IgD-negative memory B cell (primary cell): ENCODE data around the gene LRRK2. TPM values are rescaled to one million over a fixed set of nuclear protein-coding genes. Genes with fewer than 3 reads are reported as not detected.

Experiments
- H3K27ac Mint-ChIP-seq, 3 donors: one replicate each; pipeline ENCODE4 v1.8.0; 2020 to 2022; ENCODE audit warnings: mild to moderate bottlenecking in 3 of 3, mixed read lengths in 3 of 3, moderate library complexity in 1 of 3
- H3K27me3 Mint-ChIP-seq: one replicate; pipeline ENCODE4 v1.8.0; 2021; ENCODE audit warnings: mixed read lengths
- H3K36me3 Mint-ChIP-seq: one replicate; pipeline ENCODE4 v1.8.0; 2020; ENCODE audit warnings: mild to moderate bottlenecking, mixed read lengths
- H3K4me1 Mint-ChIP-seq, 3 donors: one replicate each; pipeline ENCODE4 v1.8.0; 2020 to 2022; ENCODE audit warnings: mixed read lengths in 3 of 3, mild to moderate bottlenecking in 1 of 3
- H3K4me3 Mint-ChIP-seq, 4 donors: one replicate each; pipeline ENCODE4 v1.8.0; 2020 to 2022; ENCODE audit warnings: mild to moderate bottlenecking in 4 of 4, mixed read lengths in 4 of 4, moderate library complexity in 3 of 4
- H3K9me3 Mint-ChIP-seq, 3 donors: one replicate each; pipeline ENCODE4 v1.8.0; 2020 to 2021; ENCODE audit warnings: mixed read lengths in 3 of 3, mild to moderate bottlenecking in 1 of 3
- polyA plus RNA-seq: library from polyadenylated mRNA; unstranded; fragments of 300-500 nt; fragmentation: Illumina TruSeq; gene quantifications from one replicate; pipeline ENCODE4 v1.2.3, GENCODE V29; 2021

LRRK2 gene
- 6.8 TPM for polyA plus RNA-seq

DNA sequence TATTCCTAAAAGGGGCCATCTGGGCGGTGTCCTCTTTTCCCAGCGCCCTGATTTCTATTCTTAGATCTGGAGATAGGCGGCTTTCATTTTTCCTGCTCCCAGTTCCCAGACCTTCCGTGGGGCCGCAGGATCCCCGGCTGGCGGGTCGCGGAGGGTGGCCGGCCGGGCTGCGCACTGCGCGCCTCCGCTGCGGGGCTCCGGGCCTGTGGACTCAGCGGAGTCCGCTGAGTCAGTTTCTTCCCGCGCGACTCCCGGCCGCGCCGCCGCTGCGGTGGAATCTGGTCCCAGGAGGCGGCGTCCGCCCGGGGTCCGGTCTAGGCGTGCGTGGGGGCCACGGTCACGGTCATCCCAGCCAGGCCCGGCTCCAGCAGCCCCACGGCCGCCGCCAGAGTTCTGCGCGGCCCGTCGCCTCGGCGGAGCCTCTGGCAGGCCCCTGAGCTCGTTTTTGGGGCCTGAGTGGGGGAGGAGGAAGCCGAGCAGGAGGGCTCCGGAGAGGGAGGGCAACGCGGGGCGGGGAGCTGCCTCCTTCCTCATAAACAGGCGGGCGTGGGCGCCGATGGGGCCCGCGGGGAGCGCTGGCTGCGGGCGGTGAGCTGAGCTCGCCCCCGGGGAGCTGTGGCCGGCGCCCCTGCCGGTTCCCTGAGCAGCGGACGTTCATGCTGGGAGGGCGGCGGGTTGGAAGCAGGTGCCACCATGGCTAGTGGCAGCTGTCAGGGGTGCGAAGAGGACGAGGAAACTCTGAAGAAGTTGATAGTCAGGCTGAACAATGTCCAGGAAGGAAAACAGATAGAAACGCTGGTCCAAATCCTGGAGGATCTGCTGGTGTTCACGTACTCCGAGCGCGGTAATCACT lies at the start of gene LRRK2:
LRRK2 (plus strand) TSS at position 559 of the 853 bp plus-strand sequence; CDS start at position 694, 135 bp downstream.
- Mint-ChIP-seq H3K36me3 (no peaks in the 10 kb centered on the region), H3K9me3 (peaks cover 0 to 2% (median 0%) of the 10 kb centered on the region in 3 donors), H3K4me3 (peak within 1 kb of the TSS; percentile 79 to 97 (median 92)), H3K4me1 (peaks cover 37 to 48% (median 43%) of the 10 kb centered on the region in 3 donors), H3K27ac (peak within 1 kb of the TSS; percentile 72 to 97 (median 85)), H3K27me3 (no peaks in the 10 kb centered on the region)

GRCh38 chr12:40175045-40175444 lies 49.8 kb upstream of the LRRK2 start:
- H3K27ac Mint-ChIP-seq: peak overlapping the region in 1 of 3 donors; percentile 85
- peaks cover 4 to 15% (median 9%) of the 10 kb centered on the region in 3 donors for H3K4me1 Mint-ChIP-seq
- no peak overlapping the region for H3K4me3 Mint-ChIP-seq
- no peaks in the 10 kb centered on the region for H3K36me3 Mint-ChIP-seq
- H3K9me3 Mint-ChIP-seq: peaks cover 0 to 4% (median 1%) of the 10 kb centered on the region in 3 donors
- H3K27me3 Mint-ChIP-seq: no peaks in the 10 kb centered on the region

DNA sequence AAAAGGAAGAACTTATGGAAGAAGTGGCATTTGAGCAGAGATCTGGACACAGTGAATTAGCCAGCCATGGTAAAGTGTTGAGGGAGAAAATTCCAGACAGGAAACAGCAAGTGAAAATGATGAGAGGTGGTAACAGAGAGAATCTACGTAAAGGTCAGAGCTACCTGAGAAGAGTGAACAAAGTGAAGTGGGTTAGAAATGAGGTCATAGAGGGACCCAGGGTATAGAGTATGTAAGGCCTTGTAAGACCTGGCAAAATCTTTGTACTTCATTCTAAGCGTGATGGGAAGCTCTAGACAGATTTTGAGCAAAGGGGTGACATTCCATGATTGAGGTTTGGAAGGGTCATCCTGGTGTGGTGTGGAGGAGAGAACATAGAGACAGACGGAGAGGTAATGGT lies 49.3 kb upstream of the LRRK2 start:
- H3K36me3 Mint-ChIP-seq: peaks cover 2% of the 10 kb centered on the region
- peaks cover 0 to 4% (median 1%) of the 10 kb centered on the region in 3 donors for H3K9me3 Mint-ChIP-seq
- peak overlapping the region in 1 of 3 donors; percentile 85 for H3K27ac Mint-ChIP-seq
- peaks cover 4 to 14% (median 9%) of the 10 kb centered on the region in 3 donors for H3K4me1 Mint-ChIP-seq
- no peaks in the 10 kb centered on the region for H3K27me3 Mint-ChIP-seq
- H3K4me3 Mint-ChIP-seq: no peak overlapping the region

DNA sequence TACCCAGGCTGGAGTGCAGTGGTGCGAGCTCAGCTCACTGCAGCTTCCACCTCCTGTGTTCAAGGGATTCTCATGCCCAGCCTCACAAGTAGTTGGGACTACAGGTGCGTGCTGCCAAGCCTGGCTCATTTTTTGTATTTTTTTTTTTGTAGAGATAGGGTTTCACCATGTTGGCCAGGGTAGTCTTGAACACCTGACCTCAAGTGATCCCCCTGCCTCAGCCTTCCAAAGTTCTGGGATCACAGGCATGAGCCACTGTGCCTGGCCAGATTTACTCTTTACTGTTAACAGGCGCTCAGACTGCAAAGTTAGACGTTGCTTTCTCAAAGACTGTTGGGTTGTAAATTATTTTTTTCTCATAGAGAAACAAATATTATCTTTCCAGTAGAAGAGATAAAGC lies 46.1 kb upstream of the LRRK2 start:
- Mint-ChIP-seq H3K27ac (no peak overlapping the region), H3K27me3 (no peaks in the 10 kb centered on the region), H3K4me3 (no peak overlapping the region), H3K4me1 (peaks cover 0 to 11% (median 6%) of the 10 kb centered on the region in 3 donors), H3K9me3 (peaks cover 0 to 1% (median 0%) of the 10 kb centered on the region in 3 donors), H3K36me3 (peaks cover 4% of the 10 kb centered on the region)

- Mint-ChIP-seq H3K4me1 (peaks cover 0 to 2% (median 0%) of the 10 kb centered on the region in 3 donors), H3K36me3 (peaks cover 4% of the 10 kb centered on the region), H3K4me3 (no peak overlapping the region), H3K27me3 (no peaks in the 10 kb centered on the region), H3K9me3 (no peaks in the 10 kb centered on the region), H3K27ac (no peak overlapping the region)
These were observed 43.3 kb upstream of the LRRK2 start for GRCh38 chr12:40181490-40181889.

DNA sequence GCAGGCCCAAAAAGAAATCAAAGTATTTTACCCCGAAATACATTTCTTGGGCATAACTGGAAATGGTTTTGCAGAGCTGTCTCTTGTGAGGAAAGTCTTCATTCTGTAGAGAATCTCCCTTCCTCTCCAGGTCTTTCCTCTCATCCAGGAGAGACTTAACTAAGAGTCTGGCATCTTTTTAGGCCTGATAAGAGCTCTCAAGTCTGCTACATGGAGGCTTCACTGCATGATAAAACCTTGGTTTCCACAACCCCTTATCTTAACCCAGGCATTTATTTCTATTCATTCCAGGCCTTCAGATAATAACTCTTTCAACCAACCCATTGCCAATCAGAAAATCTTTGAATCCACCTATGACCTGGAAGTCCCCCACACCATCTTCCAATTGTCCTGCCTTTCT lies 41.1 kb upstream of the LRRK2 start:
- Mint-ChIP-seq H3K4me1 (peaks cover 0 to 2% (median 0%) of the 10 kb centered on the region in 3 donors), H3K27me3 (no peaks in the 10 kb centered on the region), H3K27ac (no peak overlapping the region), H3K9me3 (peaks cover 0 to 6% (median 1%) of the 10 kb centered on the region in 3 donors), H3K36me3 (peaks cover 4% of the 10 kb centered on the region), H3K4me3 (no peak overlapping the region)

- Mint-ChIP-seq H3K4me3 (no peak overlapping the region), H3K27me3 (no peaks in the 10 kb centered on the region), H3K4me1 (peaks cover 0 to 2% (median 0%) of the 10 kb centered on the region in 3 donors), H3K9me3 (peaks cover 0 to 6% (median 1%) of the 10 kb centered on the region in 3 donors), H3K36me3 (peaks cover 4% of the 10 kb centered on the region), H3K27ac (no peak overlapping the region)
These were observed 40.1 kb upstream of the LRRK2 start for GRCh38 chr12:40184493-40185302.

DNA sequence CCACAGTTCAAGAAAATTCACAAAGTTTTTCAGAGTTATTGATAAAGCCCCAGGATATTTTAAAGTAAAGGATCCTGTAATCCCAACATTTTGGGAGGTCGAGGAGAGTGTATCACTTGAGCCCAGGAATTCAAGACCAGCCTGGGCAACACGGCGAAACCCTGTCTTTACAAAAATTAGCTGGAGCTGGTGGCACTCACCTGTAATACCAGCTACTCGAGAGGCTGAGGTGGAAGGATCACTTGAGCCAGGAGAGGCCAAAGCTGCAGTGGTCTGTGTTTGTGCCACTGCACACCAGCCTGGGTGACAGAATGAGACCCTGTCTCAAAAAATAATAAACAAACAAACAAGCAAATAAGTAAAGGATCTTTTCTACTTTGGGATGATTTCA lies 39.5 kb upstream of the LRRK2 start:
- H3K9me3 Mint-ChIP-seq: peaks cover 1 to 6% (median 2%) of the 10 kb centered on the region in 3 donors
- no peak overlapping the region for H3K27ac Mint-ChIP-seq
- H3K27me3 Mint-ChIP-seq: no peaks in the 10 kb centered on the region
- H3K4me1 Mint-ChIP-seq: peaks cover 0 to 2% (median 0%) of the 10 kb centered on the region in 3 donors
- peaks cover 1% of the 10 kb centered on the region for H3K36me3 Mint-ChIP-seq
- no peak overlapping the region for H3K4me3 Mint-ChIP-seq

GRCh38 chr12:40188558-40189320 lies 36.1 kb upstream of the LRRK2 start:
- Mint-ChIP-seq H3K4me3 (no peak overlapping the region), H3K36me3 (no peaks in the 10 kb centered on the region), H3K27ac (no peak overlapping the region), H3K4me1 (peaks cover 18% of the 10 kb centered on the region in 3 donors), H3K9me3 (peaks cover 1 to 6% (median 3%) of the 10 kb centered on the region in 3 donors), H3K27me3 (no peaks in the 10 kb centered on the region)

GRCh38 chr12:40192704-40193255 lies 32.0 kb upstream of the LRRK2 start:
- Mint-ChIP-seq H3K4me3 (peak overlapping the region; percentile 70 to 91 (median 78)), H3K4me1 (peaks cover 33 to 39% (median 36%) of the 10 kb centered on the region in 3 donors), H3K36me3 (peaks cover 3% of the 10 kb centered on the region), H3K9me3 (peaks cover 0 to 3% (median 3%) of the 10 kb centered on the region in 3 donors), H3K27ac (peak overlapping the region; percentile 84 to 98 (median 93)), H3K27me3 (no peaks in the 10 kb centered on the region)

- Mint-ChIP-seq H3K4me3 (peak overlapping the region in 1 of 4 donors; percentile 7), H3K9me3 (peaks cover 0 to 3% (median 0%) of the 10 kb centered on the region in 3 donors), H3K36me3 (peaks cover 3% of the 10 kb centered on the region), H3K27me3 (no peaks in the 10 kb centered on the region), H3K27ac (no peak overlapping the region), H3K4me1 (peaks cover 34 to 41% (median 41%) of the 10 kb centered on the region in 3 donors)
These were observed 30.0 kb upstream of the LRRK2 start for GRCh38 chr12:40194846-40195245.

DNA sequence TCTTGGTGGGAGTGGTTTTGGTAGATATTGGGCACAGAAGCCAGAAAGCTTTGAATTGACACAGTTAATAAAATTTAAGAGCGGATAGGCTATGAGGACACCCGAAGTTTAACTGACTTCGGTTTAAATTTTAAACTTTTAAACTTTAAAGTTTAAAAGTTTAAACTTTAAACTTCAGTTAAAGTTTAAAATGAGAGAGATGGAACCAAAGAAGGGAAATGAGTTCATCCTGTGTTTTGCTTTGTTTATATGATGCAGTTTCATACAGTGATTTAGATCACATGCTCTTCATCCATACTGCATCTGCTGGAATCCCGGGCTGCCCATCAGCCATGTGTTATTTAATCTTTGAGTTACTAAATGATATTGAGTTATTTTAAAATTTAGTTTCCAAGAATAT lies 27.2 kb upstream of the LRRK2 start:
- Mint-ChIP-seq H3K4me1 (peaks cover 34 to 54% (median 42%) of the 10 kb centered on the region in 3 donors), H3K36me3 (peaks cover 3% of the 10 kb centered on the region), H3K9me3 (no peaks in the 10 kb centered on the region), H3K27me3 (no peaks in the 10 kb centered on the region), H3K4me3 (no peak overlapping the region), H3K27ac (no peak overlapping the region)

DNA sequence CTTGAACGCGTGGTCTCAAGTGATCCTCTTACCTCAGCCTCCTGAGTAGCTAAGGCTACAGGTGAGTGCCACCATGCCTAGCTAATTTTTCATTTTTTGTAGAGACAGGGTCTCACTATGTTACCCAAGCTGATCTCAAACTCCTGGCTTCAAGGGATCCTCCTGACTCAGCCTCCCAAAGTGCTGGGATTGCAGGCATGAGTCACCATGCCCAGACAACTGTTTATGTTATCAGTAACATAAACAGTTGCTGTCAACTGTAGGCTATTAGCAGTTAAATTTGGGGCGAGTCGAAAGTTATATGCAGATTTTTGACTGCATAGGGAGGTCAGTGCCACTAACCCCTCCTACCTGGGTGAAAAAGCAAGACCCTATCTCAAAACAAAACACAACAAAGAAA lies 26.2 kb upstream of the LRRK2 start:
- Mint-ChIP-seq H3K4me3 (no peak overlapping the region), H3K4me1 (peaks cover 30 to 43% (median 37%) of the 10 kb centered on the region in 3 donors), H3K36me3 (peaks cover 3% of the 10 kb centered on the region)

More for the DNA sequence above, 26.2 kb upstream of the LRRK2 start:
- no peaks in the 10 kb centered on the region for H3K27me3 Mint-ChIP-seq
- H3K27ac Mint-ChIP-seq: no peak overlapping the region
- H3K9me3 Mint-ChIP-seq: no peaks in the 10 kb centered on the region
